ENCODE results near the gene OBSCN.

The OBSCN gene

GRCh38 chr1:228373681-228374571 lies 166.1 kb downstream of the OBSCN start:
- no peak for DNase-seq

DNA sequence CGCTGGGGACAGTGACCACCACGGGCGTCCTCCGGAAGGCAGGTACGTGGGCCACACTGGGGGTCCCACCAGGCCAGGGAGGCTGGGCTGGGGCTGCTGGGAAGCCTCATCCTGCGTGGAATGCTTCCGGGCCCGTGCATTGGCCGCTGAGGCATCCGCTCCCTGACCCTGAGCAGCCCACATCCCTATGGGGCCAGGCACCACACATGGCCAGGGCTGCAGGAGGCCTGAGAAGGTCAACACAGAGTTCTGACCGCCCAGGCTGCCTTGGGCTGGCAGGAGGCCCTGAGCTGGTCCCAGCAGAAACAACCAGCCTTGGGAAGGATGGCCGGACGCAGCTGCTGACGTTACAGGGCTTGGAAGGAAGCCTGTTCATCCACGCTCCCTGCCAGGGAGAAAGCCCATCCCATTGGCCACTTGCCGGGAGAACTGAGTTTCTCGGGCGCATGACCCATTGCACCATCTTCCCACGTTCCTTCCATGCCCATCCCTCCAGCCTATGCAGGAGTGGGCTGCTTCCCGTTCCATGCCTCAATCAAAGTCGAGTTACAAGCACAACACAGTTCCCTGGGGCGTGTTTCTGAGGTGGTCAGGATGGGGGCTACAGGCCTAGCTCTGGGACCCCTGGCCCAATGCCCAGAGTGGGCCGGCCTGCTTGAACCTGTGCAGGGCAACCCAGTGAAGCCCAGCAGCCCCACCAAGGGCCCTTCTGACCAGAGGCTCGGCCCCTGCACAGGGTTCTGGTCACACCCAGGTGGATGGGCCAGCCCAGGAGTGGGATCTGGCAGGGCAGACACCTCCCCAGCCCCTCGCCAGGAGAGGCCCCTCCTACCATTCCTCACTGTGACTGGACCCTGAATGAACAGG lies 167.1 kb downstream of the OBSCN start:
- DNase-seq = peak; percentile 1

GRCh38 chr1:228375578-228376261 lies 167.9 kb downstream of the OBSCN start:
- no peak for DNase-seq

- no peak for DNase-seq
These were observed 168.4 kb downstream of the OBSCN start for GRCh38 chr1:228376262-228376628.

GRCh38 chr1:228376651-228377631 lies 169.1 kb downstream of the OBSCN start:
- no peak for DNase-seq

GRCh38 chr1:228377664-228378089 lies 169.8 kb downstream of the OBSCN start:
- no peak for DNase-seq

- peak; percentile 67 for DNase-seq
These were observed 170.4 kb downstream of the OBSCN start for GRCh38 chr1:228378090-228378872.

- DNase-seq = no peak
These were observed 171.1 kb downstream of the OBSCN start for GRCh38 chr1:228378873-228379460.

DNA sequence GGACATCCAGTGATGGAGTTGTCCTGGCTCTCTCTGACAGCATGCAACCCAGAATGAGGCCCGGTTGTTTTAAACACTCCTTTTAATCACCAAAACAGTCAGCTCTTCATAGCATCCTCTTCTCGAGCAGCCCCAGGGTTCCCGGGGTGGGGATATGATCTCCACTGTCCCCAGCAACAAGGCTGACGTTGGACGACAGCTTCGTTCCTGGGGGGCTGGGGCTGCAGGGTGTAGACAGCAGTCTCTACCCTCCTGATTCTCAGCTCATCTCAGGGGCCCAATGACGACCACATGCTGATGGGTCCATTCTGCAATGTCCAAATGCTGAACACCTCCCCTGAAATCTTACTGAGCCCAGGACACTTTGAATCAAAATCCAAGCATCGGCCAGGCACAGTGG lies 171.8 kb downstream of the OBSCN start:
- peak; percentile 2 for DNase-seq

GRCh38 chr1:228381356-228381755 lies 173.5 kb downstream of the OBSCN start:
- no peak for DNase-seq

- DNase-seq = no peak
These were observed 175.9 kb downstream of the OBSCN start for GRCh38 chr1:228383773-228384172.

- DNase-seq = no peak
These were observed 177.4 kb downstream of the OBSCN start for GRCh38 chr1:228385232-228385631.

DNA sequence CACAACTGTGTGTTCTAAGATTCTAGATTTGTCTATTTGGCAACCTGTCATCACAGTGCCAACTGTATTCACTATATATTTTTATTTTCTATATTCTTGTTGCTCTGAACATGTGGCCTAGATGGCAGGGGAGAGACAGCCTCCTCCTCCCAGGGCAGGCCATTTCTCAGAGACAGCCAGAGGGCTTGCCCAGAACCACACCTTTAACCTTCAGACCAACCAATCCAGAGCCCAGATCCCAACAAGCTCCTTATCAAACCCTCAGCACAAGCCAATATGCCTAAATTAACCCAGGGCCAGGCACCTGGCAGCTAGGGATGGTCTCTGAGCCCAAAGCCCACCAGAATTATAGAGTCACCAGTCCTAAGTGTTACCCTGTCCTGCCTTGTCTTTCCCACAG lies 179.5 kb downstream of the OBSCN start:
- peak; percentile 0 for DNase-seq

DNA sequence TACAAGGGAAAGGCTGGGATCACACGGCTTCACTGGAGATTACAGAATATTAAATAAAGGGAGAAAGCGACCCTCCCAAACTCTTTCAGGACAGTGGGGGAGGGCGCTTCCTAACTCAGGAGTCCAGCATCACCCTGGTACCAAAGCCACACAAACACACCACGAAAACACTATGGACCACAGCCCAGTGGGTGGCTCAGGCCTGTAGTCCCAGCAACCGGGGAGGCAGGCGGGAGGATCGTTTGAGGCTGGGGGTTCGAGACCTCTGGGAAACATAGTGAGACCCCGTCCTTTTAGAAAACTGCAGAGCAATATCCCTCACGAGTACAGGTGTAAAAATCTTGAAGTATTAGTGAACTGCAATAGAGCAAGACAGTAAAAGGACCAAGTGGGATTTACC lies 182.8 kb downstream of the OBSCN start:
- no peak for DNase-seq

DNA sequence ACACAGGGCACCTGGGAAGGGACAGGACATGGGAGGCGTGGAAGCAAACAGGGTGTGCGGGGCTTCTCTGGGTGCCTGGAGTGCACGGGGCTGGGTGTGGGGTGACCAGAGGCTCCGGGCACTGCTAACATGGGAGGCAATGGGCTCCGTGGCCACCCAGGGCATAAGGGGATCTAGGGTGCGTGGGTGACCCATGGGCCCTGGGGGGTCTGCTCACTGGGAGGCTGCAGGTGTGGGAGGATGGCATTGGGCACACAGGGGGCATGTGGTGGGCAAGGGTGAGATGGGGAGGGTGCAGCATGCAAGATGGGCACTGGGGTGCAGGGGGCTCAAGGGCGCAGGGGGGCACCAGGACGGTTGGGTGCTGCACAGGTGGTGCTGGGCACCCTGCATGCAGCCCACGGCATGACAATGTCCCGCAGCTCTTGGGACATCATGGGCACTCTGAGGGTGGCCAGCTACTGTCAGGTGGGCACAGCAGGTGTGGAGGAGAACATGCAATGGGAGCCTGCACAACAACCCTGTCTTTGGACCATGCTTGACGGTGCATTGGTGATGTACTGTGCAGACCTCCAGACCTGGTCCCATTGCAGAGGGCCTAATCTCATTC lies 183.7 kb downstream of the OBSCN start:
- DNase-seq = peak; percentile 1

DNA sequence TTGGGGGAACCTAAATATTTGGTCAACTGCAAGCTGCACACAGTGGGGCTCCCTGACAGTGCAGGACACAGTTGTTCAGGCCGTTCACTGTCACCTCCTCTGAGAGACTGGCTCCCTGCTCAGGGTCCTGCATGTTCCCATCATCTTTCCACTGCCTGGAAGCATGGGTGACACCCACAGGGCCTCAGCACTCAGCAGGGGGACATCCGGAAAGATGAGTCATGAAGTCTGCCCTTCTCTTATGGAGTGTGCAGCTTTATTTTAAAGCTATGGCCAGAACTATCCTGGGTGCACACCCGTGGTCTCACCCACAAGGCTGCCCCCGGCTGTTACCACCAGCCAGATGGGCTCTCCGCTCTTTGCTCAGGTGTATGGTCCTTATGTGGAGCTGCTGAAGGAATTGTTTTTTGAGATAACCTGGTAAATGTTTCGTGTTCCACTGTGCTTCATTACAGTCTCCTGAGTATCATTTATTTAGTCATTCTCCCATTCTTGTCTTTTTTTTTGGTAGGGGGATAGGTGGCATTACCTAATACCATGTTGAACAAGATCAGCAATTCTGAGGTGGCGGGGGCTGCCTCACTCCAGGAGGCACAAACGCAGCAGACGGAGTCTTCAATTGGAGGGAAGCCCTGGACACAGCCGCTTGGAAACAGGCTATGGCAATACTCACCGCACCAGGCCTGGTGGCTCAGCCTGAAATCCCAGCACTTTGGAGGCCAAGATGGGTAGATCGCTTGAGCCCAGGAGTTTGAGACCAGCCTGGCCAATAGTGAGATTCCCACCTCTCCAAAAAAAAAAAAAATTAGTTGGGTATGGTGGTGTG lies 184.5 kb downstream of the OBSCN start:
- peak; percentile 2 for DNase-seq

DNA sequence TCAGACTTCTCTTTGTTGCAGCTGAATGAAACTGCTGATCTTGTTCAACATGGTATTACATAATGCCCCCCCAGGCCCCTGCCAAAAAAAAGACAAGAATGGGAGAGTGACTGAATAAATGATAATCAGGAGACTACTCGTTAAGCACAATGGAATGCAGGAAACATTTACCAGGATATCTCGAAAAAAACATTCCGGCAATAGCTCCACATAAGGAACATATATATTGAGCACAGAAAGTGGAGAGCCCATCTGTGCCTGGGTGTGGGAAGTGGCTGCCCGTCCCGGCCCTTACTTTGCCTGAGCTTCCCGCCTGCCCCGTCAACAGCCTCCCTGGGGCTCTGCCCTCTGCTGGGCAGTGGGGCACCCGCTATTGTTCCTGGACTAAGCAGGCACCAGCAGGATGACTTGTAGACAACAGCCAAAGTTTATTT lies 185.4 kb downstream of the OBSCN start:
- peak; percentile 19 for DNase-seq

DNA sequence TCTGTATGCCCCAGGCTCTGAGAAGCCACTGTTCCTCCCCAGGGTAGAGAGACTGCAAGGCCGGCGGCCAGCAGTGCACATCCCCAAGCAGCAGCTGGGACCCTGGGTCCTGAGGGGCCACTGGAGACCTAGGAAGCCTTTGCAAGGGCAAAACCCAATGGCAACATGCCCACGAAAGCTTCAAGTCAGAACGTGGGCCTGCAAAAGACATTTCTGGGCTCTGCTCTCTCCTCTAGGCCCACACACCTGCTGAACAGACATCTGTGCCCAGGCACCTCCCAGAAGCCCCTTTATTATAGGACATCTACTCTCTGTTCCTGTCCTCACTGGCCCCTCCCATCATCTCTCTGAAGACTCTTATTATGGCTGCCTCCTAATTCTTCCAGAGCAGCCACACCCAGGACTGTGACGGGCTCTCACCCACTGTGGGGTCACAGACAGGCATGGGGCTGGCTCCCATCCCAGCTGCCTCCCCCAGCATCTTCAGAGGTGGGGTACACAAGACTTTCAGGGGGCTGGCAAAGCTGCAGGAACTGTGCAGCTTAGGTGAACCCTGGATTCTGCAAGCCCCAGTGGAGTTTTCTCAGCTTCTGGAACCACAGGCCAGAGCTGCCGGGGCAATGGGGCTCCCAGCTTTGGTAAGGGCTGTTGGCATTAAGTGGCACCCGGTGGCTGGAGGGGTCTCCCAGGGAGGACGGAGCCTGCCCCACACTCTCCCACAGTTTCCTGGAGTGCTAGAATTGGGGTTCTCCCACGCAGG lies 186.1 kb downstream of the OBSCN start:
- DNase-seq = peak; percentile 1

All from CD4-positive, alpha-beta T cell treated with Interleukin-17A for 4 hours (primary cell).